GM19467 (cell line): ENCODE measurements around the gene CLINT1.

Experiments
- ATAC-seq: cut with Tn5 transposase; IDR thresholded peaks from one replicate; pipeline ENCODE4 v1.9.1; 2021; ENCODE audit warnings: mild to moderate bottlenecking, moderate library complexity; ENCODE audit not compliant: unreplicated experiment

The CLINT1 gene

DNA sequence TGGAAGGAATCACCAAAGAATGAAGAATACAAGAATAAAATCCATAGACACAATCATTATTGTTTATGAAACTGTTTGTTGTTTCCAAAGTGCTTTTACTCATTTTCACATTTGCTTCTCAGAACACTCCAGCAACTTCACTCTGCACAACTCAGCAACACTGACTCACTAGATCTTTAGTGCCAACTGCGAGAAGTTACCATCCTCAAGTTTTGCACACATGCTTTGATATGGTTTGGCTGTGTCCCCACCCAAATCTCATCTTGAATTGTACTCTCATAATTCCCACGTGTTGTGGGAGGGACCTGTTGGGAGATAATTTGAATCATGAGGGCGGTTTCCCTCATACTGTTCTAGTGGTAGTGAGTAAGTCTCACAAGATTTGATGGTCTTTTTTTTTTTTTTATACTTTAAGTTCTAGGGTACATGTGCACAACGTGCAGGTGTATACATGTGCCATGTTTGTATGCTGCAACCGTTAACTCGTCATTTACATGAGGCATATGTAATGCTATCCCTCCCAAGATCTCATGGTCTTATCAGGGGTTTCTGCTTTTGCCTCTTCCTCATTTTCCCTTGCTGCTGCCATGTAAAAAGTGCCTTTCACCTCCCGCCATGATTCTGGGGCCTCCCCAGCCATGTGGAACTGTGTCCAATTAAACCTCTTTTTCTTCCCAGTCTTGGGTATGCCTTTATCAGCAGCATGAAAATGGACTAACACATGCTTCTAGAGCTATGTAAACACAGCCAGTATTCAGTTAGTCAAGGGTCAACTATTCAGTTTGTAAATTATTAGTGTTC lies 36.9 kb downstream of the CLINT1 start:
- ATAC-seq = no peak

DNA sequence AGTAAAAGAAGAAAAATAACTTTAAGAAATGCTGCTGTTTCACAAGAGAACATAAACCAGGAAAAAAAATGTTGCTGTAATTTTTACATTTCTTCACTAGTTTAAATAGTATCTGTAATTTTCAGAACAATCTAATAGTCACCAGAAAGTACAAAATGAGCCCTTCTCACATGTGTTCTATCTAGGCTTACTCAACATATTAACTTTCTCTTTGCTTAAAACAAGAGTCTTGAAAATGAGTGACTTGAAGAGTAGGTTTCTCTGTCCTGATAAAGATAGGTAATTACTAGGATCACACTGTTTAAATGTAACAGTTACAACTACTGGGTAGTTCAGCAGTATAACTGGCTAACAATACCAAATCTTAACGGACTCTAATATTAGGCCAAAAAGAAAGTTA lies 37.5 kb downstream of the CLINT1 start:
- ATAC-seq = no peak

DNA sequence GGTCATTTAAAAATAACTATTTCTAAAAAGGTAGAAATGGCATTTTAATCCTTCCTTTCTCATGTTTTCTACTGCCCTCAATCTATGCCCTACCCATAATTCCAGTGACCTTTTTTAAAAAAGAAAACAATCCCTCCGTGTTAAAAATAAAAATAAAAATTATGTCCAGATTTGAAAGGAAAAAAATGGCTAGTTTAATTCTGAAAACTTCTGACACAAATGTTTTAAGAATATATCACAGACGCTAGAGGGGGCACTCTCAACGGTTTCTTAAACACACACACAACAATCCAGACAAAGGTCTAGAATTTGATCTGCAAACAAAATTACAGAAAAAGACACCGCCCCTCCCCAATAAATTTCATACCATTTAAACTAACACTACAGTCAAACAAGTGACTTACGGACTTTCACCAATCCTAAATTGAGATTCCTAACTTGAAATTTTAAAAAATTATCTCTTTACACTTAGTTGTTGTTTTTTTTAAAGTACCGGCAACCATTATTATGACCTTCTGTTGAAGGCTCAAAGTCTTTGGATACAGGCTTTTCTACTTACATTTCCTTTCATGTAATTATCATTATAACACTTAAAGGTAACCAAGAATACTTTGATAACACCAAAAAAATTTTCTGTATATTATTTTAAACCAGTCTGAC lies 38.2 kb downstream of the CLINT1 start:
- no peak for ATAC-seq

DNA sequence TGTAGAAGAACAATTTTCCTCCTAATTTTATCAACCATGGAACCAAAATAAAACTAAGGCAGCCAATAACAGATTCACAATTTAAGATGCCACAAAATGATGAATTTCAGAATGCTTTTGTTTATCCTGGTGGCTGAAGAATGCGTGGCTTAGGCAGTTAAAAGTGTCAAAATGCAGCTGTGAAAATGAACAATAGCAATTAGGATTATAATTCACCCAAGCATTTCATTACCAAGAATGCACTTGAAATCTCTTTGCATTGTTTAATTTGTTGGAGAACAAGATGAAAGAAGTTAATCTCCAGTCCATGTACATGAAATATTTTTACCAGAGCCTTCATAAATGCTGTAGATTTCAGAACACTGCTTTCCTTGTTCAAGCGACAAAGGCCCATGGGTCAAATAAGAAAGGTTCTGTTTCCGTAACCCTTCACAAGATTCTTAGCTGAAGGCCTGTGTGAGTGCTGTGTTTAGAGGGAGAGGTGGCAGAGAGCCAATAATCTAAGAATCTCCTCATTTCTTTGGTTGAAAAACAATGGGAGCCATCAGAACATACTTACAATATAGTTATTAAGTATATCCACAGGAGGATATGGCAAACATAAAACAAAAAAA lies 39.3 kb downstream of the CLINT1 start:
- ATAC-seq = no peak

DNA sequence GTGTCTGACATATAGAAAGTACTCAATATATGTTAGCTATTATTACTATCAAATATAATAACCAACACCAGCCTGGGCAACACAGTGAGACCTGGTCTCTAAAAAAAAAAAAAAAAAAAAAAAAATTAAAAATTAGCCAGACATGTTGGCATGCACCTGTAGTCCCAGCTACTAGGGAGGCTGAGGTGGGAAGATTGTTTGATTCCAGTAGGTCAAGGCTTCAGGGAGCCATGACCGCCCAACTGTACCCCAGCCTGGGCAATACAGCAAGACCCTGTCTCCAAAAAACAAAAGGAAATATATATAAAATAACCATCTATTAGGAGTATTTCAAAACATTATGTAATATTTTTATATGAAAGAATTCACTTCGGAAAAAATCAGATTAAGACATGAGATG lies 40.6 kb downstream of the CLINT1 start:
- ATAC-seq = no peak

DNA sequence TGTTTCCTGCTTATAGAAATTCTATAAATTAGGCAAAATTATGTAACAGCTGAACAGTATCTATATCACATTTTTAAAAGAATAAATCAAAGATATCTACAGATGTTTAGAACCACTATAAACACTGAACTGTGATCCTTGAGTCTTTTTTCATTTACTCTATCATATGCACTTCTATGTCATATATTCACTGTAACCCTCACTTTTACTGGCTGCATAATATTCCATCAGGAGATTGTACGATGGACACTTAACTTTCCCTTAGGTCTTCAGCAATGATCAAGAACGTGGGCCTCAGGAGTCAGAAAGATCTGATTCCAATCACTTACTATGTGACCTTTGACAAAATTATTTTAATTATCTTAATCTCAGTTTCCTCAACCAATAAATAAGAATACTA lies 41.0 kb downstream of the CLINT1 start:
- no peak for ATAC-seq

DNA sequence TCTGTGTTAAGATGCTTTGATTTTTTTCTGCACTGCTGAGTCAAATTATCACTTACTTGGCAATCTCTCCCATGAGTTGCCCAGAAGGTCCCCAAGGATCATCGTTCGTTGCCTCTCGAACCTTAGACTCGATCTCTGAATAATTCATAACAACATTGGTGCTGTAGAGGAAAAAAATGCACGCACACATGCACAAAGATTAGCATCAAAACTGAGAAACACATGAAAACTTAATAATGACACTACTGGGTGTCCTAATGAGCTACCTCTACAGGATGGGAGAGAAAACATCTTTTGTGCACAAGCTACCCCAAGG lies 41.6 kb downstream of the CLINT1 start:
- no peak for ATAC-seq

DNA sequence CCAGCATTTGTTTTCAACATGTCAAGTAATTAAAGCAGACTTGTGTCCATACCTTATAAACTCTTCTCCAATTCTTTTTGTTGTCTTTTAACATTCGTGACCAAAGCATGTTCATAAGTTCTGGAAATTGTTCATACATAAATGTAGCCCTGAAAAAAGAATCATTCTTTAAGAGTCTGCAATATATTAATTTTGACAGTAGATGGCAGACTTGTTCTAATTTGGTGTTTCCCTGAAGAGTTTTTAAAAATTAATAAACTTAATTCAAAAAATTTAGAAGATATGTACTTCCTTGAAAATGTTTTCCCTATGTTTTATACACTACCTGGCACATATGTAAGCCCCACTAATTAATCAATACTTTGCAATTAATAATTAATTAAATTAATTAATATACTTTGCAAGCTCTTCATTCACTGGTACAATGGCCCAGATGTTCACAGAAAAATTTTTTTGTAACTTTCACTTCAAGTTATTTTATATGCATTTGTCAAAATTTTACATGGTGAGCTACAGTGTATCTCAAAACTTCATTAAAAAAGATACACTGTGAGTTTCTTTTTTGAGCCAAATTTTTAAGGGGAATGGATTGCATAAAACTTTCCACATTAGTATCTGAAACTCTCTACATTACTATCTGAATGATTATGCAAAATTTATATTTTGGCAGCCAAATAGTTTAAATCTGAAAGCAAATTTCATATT lies 42.1 kb downstream of the CLINT1 start:
- no peak for ATAC-seq

DNA sequence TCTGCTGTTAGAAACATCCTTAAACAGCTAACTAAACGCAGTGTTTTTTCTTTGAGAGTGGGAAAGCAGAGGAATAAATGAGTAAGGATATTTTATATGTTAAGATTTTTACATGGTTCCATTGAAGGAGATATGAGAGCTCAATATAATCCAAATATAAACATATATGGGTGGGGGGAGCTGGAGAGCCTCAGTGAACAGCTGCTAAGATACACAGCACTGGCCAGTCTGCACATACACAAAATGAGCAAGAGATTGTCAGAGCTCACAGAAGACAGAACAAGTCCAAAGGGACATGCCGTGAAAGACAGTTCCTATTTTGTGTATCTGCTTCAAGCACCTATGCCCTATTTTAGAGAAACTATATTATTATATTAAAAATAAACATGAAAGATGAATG lies 46.9 kb downstream of the CLINT1 start:
- ATAC-seq = no peak

DNA sequence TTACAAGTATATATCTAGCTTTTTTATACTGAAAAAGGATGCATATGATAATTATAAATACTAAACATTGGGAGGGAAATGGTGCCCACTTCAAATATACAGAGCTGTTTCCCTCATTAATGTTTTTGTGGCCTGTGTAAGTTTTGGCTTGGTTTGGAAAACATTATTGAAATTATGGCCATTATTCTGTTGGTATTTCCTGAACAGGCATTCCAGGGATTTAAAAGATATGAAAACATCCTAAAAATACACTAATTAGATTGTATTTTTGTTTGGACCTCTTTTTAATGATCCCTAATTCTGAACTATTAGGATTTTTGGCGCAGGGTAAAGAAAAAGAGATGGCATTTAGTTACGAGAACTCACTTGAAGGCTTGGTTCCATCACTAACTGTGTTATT lies 50.9 kb downstream of the CLINT1 start:
- ATAC-seq = no peak

DNA sequence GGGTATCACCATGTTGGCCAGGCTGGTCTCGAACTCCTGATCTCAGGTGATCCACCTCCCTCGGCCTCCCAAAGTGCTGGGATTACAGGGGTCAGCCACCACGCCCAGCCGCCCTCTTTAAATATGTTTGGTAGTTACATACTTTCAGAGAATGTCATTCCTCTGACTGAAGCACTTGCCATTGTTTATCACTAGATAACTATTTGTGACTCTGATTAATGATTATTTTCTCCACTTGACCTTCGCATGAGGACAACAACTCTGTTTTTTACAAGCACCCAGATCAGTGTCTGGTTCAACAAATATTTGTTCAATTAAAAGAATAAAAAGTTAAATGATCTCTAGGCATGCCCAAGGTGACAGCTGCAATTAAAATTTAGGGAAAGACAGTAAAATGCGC lies 56.2 kb downstream of the CLINT1 start:
- no peak for ATAC-seq

DNA sequence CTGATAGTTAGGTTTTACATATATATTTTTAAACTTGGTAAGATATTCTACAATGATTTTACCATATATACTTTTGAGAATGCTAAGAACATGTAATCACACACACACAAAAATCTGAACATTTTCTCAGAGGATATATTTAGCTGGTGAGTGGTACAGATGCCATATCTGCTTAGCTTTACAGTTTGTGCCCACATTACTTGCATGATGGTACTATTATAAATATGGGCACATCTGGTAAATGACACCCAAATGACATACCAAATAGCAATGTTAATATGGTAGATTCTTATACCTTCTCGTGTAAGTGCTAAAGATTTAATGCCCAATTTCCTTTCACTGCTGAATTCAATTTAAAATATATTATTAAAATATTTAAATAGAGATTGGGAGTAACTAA lies 58.8 kb downstream of the CLINT1 start:
- ATAC-seq = no peak

DNA sequence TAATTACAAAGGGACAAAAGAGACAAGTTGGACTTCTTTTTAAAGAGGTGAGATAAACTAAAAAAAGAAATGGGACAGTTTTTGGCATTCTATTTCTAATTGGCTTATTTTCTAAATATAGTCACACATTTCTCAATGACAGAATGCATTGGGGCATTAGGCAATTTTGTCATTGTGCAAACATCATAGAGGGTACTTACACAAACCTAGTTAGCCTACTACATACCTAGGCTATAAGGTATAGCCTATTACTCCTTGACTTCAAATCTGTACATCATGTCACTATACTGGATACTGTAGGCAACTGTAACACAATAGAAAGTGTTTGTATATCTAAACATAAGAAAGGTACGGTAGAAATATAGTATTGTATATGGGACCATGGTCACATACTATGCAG lies 59.4 kb downstream of the CLINT1 start:
- ATAC-seq = no peak

DNA sequence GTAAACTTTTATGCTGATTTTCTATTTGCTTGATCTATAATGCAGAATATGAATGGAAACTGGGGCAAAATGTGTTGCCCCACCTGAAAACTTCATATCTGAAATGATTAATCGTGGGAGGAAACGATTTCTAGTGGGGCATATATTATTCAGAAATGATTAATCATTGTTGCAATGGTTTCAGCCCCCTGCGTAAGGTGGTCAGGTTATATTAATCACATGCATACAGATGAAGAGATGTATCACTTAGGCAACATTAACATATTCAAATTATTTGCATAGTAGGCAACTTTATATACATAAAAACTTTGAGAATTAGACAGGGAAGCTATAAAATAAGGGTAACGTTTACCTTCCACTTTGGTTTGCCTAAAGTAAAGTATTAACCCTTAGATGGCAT lies 65.6 kb downstream of the CLINT1 start:
- ATAC-seq = no peak

DNA sequence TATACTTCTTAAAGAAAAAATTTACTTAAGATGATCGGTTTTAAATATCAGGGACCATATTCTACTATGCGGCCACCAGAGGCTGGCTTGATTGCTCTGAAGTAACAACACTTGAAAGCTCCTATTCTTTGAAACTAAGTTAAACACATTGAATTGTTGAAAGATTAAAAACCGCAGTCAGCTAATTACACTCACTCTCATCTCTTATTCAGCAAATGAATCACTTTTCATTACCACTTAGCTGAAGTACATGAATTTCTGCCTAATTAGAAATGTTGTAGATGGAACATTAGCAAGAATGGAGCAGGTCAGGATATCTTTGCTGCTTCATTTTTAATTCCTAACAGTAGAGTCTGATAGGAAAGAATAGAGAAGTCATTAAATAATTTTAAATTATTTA lies 73.1 kb downstream of the CLINT1 start:
- ATAC-seq = no peak

DNA sequence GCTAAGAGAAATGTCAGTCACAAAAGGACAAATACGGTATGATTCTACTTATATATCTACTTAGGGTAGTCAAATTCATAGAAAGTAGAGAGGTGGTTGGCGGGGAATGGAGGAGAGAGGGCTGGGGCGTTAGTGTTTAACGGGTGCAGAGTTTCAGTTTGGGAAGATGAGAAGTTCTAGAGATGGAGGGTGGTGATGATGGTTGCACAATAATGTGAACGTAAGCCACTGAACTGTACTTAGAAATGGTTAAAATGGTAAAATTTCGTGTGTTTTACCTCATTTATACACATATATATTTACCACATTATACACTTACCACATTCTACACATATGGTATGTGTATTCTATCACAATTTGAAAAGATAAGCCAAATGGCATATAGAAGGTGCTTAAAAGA lies 79.7 kb downstream of the CLINT1 start:
- ATAC-seq = no peak

DNA sequence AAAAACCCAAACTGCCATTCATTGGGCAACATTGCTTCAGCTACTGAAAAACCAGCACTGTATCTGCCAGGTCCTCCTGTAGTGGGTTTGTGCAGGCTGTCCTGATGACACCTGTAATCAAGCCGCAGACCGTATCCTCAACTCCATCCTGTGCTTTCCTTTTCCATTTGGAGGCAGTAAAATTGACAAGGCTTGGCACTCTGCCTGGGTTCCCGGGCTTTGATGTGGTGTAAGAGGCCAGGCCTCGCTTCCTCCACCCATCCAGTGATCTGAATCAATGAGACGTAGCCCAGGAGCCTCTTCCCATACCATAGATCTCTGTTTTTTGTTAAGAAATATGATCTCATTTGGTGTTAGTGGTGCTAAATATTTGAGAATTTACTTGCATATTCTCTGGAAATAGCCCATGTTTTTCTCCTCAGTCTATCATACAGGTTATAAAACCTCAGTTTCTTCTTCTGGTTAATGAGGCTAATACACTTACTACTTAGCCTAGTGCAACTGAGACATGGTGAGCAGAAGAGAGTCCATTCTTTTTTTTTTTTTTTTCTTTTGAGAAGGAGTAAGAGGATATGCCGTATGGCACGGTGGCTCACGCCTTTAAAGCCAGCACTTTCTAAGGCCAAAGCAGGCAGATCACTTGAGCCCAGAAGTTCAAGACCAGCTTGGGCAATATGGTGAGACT lies 80.7 kb downstream of the CLINT1 start:
- no peak for ATAC-seq

DNA sequence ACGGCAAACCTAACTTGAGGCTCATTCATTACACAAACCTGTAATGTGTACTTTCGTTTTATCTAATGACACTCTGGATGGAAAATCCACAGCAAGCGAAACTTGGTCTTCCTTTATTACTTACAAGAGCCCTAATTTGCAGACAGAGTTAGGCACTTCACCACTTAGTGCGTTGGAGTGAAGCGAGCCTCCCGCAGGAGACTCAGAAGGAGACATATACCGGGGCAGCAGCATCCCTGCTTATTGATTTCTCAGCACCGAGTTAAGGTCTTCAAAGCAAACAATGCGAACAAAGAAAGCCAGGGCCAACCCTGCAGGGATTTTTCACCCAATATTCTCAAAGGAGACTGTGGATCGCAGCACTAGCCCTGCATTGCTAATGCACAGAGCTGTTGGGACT lies 86.8 kb downstream of the CLINT1 start:
- no peak for ATAC-seq

DNA sequence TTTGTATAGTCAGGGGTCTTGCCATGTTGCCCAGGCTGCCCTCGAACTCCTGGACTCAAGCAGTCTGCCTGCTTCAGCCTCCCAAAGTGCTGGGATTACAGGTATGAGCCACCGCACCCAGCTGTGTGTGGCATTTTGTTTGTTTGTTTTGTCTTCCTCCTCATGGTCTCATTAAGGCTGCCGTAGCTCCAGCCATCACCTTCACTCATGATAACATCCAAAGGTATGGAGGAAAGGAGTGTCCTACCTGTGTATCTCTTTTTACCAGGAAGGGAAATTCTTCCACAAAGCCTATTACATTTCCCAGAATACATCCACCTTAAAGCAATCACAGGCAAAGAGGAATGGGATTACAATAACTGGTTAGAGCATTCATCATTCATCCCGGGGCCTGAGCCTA lies 88.3 kb downstream of the CLINT1 start:
- no peak for ATAC-seq

DNA sequence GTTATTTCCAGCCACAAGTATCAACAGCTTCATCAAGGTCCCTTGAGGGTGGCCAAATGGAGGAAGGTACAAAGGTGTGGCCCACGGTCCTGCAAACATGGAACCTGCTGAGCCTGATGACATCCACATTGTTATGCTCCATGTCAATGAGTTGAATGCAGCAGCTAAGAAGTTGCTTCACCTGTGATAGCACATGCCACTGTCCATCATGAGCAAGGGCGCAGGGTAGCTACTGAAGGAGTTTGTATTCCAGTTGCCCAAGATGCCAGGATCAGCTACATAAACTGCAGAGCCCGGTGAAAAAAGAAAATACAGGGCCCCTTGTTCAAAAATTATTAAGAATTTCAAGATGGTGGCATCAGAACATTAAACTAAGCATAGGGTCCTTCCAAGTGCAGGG lies 91.3 kb downstream of the CLINT1 start:
- no peak for ATAC-seq

DNA sequence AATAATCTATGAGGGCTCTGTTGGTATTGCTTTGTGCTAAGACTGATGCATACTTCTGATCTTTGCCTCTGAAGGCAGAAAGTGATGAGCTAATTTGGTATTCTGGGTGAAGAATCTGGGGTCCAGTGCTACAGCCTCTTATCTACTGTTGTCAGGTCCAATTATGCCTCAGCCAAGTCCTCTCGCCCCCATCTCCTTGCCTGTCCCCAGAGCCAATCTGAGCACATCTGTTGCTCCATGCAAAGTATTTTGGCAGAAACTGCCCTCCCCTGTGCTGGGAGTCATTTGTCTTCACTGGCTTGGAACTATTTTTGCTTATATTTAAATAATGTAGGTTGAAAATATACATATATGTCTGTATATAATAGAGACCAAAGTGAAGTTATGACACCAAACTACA lies 92.0 kb downstream of the CLINT1 start:
- ATAC-seq = no peak
